Measurements from ENCODE around the gene RND3.

The RND3 gene, protein sequence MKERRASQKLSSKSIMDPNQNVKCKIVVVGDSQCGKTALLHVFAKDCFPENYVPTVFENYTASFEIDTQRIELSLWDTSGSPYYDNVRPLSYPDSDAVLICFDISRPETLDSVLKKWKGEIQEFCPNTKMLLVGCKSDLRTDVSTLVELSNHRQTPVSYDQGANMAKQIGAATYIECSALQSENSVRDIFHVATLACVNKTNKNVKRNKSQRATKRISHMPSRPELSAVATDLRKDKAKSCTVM

GRCh38 chr2:150487537-150488429, at the start of gene RND3:
Gene RND3, minus strand, starts transcription at chr2:150487667. Its CDS starts 250 bp downstream, at chr2:150487417.
- in situ Hi-C loops (cut with MboI; ENCODE audit: low sequenced_read_pairs), result no loop called here

DNA sequence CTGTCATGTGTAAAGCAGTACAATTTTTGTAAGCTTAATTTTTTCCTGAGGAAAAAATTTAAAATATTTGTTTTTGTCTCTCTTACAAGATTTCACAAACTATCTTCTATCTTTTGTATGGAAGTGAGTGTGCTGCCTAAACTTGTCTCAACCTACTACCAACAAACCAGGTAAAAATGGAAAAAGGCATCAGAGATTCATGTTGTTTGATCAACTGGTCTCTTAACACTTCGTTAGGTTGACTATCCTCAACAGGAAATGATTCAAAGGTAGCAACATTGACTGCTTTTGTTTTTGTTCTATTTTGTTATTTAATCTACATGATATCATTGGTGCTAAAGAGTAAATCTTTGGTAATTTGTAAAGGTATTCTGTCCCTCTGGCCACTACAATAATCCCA, 47.7 kb upstream of the RND3 start:
- in situ Hi-C loops (cut with MboI; ENCODE audit: low sequenced_read_pairs), result no loop called here

- in situ Hi-C loops (cut with MboI; ENCODE audit: low sequenced_read_pairs), result no loop called here
These were observed 45.4 kb upstream of the RND3 start for GRCh38 chr2:150532879-150533278.

- in situ Hi-C loops (cut with MboI; ENCODE audit: low sequenced_read_pairs), result no loop called here
These were observed 44.6 kb upstream of the RND3 start for GRCh38 chr2:150532020-150532419.

GRCh38 chr2:150531591-150531990, 44.1 kb upstream of the RND3 start:
- in situ Hi-C loops (cut with MboI; ENCODE audit: low sequenced_read_pairs), result no loop called here

DNA sequence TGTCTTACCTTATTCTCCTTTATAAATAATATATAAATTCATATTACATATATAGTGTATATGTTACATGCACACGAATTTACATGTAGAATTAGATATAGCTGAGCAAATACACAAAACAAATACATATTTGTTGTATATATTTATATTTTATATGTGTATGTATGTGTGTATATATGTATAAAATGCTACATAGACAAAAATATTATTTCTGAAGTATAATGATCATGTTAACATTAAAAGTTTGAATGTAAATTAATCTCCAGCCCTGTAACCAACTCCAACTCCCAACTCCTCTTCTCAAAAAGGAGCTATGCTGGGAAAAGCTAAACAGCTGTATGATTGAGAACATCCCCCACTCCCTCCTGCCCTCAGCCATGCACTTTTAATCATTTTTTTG, 42.7 kb upstream of the RND3 start:
- in situ Hi-C loops (cut with MboI; ENCODE audit: low sequenced_read_pairs), result no loop called here

DNA sequence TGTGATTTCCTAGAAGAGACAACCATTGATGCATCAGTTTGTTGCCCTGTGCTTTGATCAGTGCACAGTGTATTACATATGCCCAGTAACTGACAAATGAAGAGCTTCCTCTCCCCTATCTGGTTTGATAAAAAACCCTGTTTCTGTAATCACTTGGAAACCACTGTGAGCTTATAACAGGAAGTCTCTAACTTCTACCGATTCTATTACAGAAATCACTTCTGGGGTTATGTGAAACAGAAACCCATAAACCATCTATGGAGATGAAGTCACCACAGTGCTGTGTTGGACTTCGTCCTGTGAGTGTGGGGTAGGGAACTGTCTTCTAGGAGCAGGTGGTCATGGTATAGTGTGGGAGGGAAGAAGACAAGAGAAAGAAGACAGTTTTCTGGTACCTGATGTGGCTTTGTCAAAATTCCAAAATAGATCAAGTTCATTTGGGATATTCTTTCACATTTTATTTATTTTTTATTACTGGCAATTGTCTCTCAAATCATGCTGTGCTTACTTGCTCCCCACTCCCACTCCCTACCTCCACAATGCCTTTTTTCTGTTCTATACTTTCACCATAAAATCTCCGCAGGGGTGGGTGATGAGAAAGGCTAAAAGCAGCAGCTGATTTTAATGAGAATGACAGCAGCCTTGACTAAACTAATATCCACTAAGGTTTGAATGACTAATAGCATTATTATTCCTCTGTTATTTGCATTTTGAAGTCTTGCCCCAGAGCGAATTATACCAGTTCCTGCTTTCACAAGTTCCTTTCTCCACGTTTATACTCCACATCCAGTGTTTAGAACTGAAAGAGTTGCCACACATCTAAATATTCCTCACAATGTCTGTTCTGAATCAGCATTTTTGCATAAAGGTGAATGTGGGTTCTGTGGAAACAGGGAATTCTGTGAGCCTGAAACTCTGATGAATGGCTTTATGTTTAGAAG, 41.7 kb upstream of the RND3 start:
- in situ Hi-C loops (cut with MboI; ENCODE audit: low sequenced_read_pairs), result no loop called here

GRCh38 chr2:150526827-150527226, 39.4 kb upstream of the RND3 start:
- in situ Hi-C loops (cut with MboI; ENCODE audit: low sequenced_read_pairs), result no loop called here

GRCh38 chr2:150526006-150526405, 38.5 kb upstream of the RND3 start:
- in situ Hi-C loops (cut with MboI; ENCODE audit: low sequenced_read_pairs), result no loop called here

GRCh38 chr2:150522269-150522668, 34.8 kb upstream of the RND3 start:
- in situ Hi-C loops (cut with MboI; ENCODE audit: low sequenced_read_pairs), result no loop called here

GRCh38 chr2:150520887-150521664, 33.6 kb upstream of the RND3 start:
- in situ Hi-C loops (cut with MboI; ENCODE audit: low sequenced_read_pairs), result no loop called here

DNA sequence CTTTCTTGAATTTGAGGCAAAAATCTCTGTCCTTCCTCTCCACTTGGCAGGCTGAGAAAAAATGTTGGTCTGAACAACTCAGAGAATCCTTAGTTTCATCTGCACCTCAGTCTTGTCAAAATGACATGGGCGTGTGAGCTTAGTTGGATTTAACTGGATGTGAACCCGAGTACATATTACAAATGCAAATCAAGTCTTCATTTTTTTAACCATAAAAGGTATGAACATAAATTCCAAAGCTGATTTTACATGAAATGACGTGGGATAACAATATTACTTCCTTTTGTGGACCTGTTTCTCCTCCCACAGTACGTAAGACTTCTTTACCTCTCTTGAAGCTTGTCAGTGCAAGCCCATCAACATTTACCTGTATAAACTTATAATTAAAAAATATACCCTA, 32.6 kb upstream of the RND3 start:
- in situ Hi-C loops (cut with MboI; ENCODE audit: low sequenced_read_pairs), result no loop called here

GRCh38 chr2:150517951-150518680, 30.6 kb upstream of the RND3 start:
- in situ Hi-C loops (cut with MboI; ENCODE audit: low sequenced_read_pairs), result no loop called here

- in situ Hi-C loops (cut with MboI; ENCODE audit: low sequenced_read_pairs), result no loop called here
These were observed 26.2 kb upstream of the RND3 start for GRCh38 chr2:150513647-150514046.

DNA sequence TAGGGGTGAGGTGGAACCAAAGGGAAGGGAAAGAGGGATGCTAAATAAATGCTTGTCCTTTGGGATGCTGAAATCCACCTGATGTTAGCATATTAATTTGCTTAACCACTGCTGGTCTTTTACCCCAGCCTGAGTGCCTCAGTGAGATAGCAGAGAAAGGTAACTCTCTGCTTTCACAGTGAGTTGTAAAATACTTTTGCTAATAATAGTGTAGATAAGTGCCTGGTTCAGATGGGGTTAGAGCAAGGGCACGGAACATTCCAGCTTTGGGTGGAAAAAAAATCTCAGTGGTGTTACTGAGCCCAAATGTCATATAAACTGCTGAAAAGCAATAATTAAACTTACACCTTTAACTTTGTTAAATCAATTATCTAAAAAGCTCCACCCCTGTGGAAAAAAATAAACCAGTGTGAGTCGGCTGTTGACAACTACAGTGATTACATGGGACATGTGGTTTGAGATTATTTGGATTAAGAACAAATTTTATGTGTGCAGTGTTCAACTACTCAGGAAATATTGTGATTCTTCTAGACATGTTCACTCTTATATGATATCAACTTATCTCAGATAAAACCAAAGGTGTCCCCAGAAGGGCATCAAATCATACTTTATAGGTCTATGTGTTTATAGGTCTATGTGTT, 21.1 kb upstream of the RND3 start:
- in situ Hi-C loops (cut with MboI; ENCODE audit: low sequenced_read_pairs), result no loop called here

DNA sequence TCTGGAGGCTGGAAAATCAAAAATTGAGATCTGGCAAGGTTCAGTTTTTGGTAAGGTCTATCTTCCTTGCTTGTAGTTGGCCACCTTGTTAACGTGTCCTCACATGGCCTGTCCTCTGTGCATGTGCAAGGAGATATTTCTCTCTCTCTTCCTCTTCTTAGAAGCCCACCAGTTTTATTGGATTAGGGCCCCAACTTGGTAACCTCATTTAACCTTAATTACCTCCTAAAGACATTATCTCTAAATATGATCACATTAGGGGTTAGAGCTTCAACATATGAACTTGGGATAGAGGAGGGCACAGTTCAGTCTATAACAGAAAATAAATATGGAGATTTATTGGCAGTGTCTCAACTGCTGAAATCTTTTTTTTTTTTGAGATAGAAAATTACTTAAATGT, 19.6 kb upstream of the RND3 start:
- in situ Hi-C loops (cut with MboI; ENCODE audit: low sequenced_read_pairs), result no loop called here

DNA sequence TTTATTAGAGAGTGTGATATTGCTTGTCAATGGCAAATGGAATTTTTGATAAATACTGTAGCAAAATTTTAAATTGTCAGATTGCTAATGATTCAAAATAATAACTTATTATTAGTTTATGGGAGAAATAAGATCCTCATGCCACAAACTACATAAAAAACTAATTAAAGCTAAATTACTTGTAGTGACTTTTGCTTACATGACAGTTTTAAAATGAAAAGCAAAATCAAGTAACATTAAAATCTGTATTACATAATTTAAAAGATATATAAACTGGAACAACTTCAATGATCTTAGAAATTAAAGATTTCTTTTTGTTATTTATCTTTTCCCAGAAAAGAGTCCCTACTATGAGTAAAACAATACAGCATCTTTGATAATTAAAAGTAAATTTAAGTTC, 17.7 kb upstream of the RND3 start:
- in situ Hi-C loops (cut with MboI; ENCODE audit: low sequenced_read_pairs), result no loop called here

DNA sequence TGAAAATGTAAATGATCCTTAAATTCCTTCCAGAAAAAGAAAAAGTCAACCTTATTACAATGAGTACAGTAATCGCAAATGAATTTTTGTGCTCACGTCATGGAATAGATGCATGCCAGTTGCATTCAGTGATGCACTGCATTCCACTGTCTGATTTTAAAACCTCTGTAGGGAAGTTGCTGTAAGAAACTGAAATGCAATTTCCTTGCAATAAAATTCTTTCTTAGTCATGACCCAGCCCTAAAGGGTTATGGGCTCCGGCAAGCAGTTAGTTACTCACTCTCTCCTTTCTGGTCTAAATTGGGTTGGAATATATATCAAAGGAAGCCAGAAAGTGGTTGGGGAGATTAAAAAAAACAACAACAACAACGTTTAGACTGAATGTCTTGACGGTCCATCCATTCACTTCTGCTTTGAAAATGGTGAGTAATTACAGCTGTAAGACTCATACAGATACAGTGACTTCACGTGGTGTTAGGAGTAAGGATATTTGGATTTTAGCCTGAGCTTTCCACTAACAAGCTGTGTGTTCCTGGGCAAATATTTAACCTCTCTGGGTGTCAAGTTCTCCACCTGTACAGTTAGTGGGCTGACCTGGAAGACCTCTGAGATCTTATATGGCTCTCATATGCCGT, 8.6 kb upstream of the RND3 start:
- in situ Hi-C loops (cut with MboI; ENCODE audit: low sequenced_read_pairs), result no loop called here

DNA sequence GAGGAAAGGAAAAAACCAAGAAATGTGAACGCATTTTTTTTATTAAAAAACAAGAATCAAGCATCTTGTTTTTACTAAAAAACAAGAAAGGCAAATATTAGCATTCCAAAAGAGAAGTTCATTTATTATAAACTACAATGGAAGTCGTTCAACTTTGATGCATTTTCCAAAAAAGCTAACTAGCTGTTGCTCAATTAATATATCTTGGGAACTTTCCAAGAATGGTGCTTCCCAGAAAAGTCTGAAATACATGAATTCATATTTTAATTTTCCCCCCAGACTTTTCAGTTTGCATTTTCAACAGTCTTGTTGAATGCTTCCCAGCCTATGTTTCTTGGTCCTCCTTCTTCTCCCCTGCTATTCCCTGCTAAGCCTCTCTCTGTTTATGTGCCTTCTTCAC, 7.5 kb upstream of the RND3 start:
- in situ Hi-C loops (cut with MboI; ENCODE audit: low sequenced_read_pairs), result no loop called here
